Measurements from ENCODE around the gene LRRC19.
A peak's percentile ranks its signal among the peaks of the same experiment; 100 is the strongest.

Gene LRRC19

DNA sequence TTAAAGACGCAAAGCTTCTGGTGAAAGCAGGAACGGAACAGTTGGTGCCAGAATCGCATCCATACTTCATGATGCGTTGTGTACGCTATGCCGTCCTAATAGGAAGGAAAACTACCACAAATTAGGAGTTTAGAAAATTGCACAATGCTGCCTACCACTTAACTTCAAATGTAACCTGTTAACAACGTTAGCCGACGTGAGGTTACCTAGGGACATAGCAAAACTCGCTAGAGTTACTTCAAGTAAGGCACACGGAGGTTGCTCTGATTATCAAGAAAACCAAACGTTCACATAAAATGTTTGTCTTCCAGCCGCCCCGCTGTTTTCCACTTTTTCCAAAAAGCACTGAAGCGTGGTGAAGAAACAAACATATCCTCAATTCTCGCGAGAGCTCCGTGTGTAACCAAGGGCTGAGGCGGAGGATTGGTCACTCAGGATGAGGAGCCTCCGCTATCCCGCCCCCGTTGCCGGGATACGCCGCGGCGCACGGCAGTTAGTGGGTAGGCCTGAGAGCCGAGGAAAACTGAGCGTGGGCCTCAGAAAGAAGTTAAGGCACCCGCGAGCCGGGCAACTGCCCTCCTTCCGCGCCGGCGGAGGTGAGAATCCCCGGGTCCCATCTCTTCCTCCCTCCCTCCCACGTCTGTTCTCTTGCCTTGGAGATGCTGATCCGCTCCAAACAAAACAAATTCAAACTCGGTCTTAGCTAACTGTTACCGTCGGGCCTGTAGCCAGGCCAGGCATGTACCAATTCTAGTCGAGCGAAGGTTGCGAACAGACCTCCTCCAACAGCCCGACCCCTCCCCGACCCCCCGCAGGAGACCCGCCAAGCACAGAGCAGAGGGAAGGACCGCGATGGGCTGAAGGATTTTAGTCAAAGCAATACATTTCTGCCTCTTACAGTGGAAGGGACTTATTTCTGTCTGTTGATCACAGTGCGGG lies 49.3 kb downstream of the LRRC19 start, which contains the start of gene IFT74 (continued):
- TF ChIP-seq ZNF580 (tag by site-specific recombination; IDR thresholded peaks at IDR 0.05): no peak
- no peak for TF ChIP-seq ZNF416 (tag by site-specific recombination; IDR thresholded peaks at IDR 0.05)
- TF ChIP-seq KLF8 (tag by site-specific recombination; IDR thresholded peaks at IDR 0.05): no peak
- no peak for TF ChIP-seq ZNF549 (tag by site-specific recombination; IDR thresholded peaks at IDR 0.05)
- peak; percentile 75 for TF ChIP-seq ZBTB17 (tag by site-specific recombination; IDR thresholded peaks at IDR 0.05)
- TF ChIP-seq ZNF501 (tag by site-specific recombination; IDR thresholded peaks at IDR 0.05): no peak
- TF ChIP-seq, protein P1, sequence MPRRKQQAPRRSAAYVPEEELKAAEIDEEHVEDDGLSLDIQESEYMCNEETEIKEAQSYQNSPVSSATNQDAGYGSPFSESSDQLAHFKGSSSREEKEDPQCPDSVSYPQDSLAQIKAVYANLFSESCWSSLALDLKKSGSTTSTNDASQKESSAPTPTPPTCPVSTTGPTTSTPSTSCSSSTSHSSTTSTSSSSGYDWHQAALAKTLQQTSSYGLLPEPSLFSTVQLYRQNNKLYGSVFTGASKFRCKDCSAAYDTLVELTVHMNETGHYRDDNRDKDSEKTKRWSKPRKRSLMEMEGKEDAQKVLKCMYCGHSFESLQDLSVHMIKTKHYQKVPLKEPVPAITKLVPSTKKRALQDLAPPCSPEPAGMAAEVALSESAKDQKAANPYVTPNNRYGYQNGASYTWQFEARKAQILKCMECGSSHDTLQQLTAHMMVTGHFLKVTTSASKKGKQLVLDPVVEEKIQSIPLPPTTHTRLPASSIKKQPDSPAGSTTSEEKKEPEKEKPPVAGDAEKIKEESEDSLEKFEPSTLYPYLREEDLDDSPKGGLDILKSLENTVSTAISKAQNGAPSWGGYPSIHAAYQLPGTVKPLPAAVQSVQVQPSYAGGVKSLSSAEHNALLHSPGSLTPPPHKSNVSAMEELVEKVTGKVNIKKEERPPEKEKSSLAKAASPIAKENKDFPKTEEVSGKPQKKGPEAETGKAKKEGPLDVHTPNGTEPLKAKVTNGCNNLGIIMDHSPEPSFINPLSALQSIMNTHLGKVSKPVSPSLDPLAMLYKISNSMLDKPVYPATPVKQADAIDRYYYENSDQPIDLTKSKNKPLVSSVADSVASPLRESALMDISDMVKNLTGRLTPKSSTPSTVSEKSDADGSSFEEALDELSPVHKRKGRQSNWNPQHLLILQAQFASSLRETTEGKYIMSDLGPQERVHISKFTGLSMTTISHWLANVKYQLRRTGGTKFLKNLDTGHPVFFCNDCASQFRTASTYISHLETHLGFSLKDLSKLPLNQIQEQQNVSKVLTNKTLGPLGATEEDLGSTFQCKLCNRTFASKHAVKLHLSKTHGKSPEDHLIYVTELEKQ (tag by site-specific recombination; IDR thresholded peaks at IDR 0.05; ENCODE audit: borderline replicate concordance): peak; percentile 21; the same call in 1 of the 2 replicates
- TF ChIP-seq TRIM28 (IDR thresholded peaks at IDR 0.05; ENCODE audit: borderline replicate concordance, low read length): no peak
- TF ChIP-seq ZNF223 (tag by site-specific recombination; IDR thresholded peaks at IDR 0.05): no peak
- TF ChIP-seq WT1 (tag by site-specific recombination; IDR thresholded peaks at IDR 0.05): no peak
- TF ChIP-seq, protein P2, sequence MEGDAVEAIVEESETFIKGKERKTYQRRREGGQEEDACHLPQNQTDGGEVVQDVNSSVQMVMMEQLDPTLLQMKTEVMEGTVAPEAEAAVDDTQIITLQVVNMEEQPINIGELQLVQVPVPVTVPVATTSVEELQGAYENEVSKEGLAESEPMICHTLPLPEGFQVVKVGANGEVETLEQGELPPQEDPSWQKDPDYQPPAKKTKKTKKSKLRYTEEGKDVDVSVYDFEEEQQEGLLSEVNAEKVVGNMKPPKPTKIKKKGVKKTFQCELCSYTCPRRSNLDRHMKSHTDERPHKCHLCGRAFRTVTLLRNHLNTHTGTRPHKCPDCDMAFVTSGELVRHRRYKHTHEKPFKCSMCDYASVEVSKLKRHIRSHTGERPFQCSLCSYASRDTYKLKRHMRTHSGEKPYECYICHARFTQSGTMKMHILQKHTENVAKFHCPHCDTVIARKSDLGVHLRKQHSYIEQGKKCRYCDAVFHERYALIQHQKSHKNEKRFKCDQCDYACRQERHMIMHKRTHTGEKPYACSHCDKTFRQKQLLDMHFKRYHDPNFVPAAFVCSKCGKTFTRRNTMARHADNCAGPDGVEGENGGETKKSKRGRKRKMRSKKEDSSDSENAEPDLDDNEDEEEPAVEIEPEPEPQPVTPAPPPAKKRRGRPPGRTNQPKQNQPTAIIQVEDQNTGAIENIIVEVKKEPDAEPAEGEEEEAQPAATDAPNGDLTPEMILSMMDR (tag by site-specific recombination; IDR thresholded peaks at IDR 0.05): no peak
- TF ChIP-seq ZNF426 (tag by site-specific recombination; IDR thresholded peaks at IDR 0.05): no peak
- TF ChIP-seq ZNF521 (tag by site-specific recombination; IDR thresholded peaks at IDR 0.05): no peak
- TF ChIP-seq ZNF768 (tag by site-specific recombination; IDR thresholded peaks at IDR 0.05): no peak
- no peak for TF ChIP-seq ZNF175 (tag by site-specific recombination; IDR thresholded peaks at IDR 0.05)
- TF ChIP-seq ZNF23 (tag by site-specific recombination; IDR thresholded peaks at IDR 0.05; ENCODE audit: borderline replicate concordance): no peak
- peak; percentile 88 for TF ChIP-seq PRDM10 (tag by site-specific recombination; IDR thresholded peaks at IDR 0.05)
- TF ChIP-seq RBAK (tag by site-specific recombination; IDR thresholded peaks at IDR 0.05): no peak
- 0 out of 2 replicates have a peak, but pooled peaks have one; percentile 9 for TF ChIP-seq OVOL3 (tag by site-specific recombination; IDR thresholded peaks at IDR 0.05)
- no peak for TF ChIP-seq ZBTB7A (tag by site-specific recombination; IDR thresholded peaks at IDR 0.05; ENCODE audit: low read depth)
- no peak for TF ChIP-seq ZNF280C (tag by site-specific recombination; IDR thresholded peaks at IDR 0.05)
- TF ChIP-seq, protein P3, sequence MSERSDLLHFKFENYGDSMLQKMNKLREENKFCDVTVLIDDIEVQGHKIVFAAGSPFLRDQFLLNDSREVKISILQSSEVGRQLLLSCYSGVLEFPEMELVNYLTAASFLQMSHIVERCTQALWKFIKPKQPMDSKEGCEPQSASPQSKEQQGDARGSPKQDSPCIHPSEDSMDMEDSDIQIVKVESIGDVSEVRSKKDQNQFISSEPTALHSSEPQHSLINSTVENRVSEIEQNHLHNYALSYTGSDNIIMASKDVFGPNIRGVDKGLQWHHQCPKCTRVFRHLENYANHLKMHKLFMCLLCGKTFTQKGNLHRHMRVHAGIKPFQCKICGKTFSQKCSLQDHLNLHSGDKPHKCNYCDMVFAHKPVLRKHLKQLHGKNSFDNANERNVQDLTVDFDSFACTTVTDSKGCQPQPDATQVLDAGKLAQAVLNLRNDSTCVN (tag by site-specific recombination; optimal IDR thresholded peaks at IDR 0.05): peak; percentile 21
- peak; percentile 48; the same call in 1 of the 2 replicates for TF ChIP-seq ZBTB20 (tag by site-specific recombination; IDR thresholded peaks at IDR 0.05)
- TF ChIP-seq ZFHX2 (tag by site-specific recombination; conservative IDR thresholded peaks at IDR 0.05): peak; percentile 63
- TF ChIP-seq ZNF747 (tag by site-specific recombination; IDR thresholded peaks at IDR 0.05): no peak
- no peak for TF ChIP-seq ZNF626 (tag by site-specific recombination; IDR thresholded peaks at IDR 0.05)
- peak; percentile 24; the same call in 1 of the 2 replicates for TF ChIP-seq SP3 (tag by site-specific recombination; IDR thresholded peaks at IDR 0.05)

Data from HEK293 (cell line).